Measurements from ENCODE around the gene ROPN1L.

ROPN1L gene

DNA sequence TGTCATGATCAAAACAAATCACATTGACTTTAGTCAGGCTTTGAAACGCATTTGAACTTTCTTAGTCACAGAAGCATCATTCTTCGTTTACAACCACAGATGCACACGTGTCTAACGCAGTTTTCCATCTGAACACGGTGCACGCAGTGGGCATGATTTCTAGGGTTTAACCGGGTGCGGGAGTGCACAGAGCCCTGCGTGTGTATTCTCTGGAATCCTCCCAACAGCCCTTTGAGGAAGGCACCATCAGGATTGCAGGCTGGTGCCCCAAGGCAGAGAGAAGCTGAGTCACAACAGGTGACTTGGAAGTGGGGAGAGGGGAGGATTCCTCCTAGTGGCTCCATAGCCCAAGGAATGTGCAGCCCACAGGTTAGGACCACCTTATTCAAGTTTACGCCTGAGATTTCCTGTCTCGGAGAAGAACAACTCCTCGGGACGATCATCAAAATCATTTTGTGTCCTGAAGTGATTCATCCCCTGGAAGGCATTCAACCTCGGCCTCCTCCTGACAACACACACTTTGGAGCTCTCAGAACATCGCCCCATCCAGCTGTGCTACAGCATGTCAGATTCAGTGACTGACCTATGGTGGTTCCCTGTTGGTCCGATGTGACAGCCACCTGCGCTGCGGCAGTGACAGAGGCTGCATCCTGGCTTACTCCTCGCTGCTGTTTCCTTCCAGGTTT lies 13.1 kb downstream of the ROPN1L start:
- DNase-seq, result no peak

GRCh38 chr5:10455277-10455670 lies 13.6 kb downstream of the ROPN1L start:
- in situ Hi-C loops (cut with MboI; ENCODE audit: low pct_unique_long_range_greater_than_20kb, low sequenced_read_pairs), result loop anchor here (25.0 kb wide), 1 partner anchor 182 kb away; no protein-coding TSS in a partner anchor
- no peak for DNase-seq

More for the DNA sequence above, 13.1 kb downstream of the ROPN1L start:
- in situ Hi-C loops (cut with MboI; ENCODE audit: low pct_unique_long_range_greater_than_20kb, low sequenced_read_pairs), result loop anchor here (25.0 kb wide), 1 partner anchor 183 kb away; no protein-coding TSS in a partner anchor

GRCh38 chr5:10456583-10457420 lies 15.1 kb downstream of the ROPN1L start:
- no peak for DNase-seq
- in situ Hi-C loops (cut with MboI; ENCODE audit: low pct_unique_long_range_greater_than_20kb, low sequenced_read_pairs), result loop anchor here (25.0 kb wide), 1 partner anchor 180 kb away; no protein-coding TSS in a partner anchor

DNA sequence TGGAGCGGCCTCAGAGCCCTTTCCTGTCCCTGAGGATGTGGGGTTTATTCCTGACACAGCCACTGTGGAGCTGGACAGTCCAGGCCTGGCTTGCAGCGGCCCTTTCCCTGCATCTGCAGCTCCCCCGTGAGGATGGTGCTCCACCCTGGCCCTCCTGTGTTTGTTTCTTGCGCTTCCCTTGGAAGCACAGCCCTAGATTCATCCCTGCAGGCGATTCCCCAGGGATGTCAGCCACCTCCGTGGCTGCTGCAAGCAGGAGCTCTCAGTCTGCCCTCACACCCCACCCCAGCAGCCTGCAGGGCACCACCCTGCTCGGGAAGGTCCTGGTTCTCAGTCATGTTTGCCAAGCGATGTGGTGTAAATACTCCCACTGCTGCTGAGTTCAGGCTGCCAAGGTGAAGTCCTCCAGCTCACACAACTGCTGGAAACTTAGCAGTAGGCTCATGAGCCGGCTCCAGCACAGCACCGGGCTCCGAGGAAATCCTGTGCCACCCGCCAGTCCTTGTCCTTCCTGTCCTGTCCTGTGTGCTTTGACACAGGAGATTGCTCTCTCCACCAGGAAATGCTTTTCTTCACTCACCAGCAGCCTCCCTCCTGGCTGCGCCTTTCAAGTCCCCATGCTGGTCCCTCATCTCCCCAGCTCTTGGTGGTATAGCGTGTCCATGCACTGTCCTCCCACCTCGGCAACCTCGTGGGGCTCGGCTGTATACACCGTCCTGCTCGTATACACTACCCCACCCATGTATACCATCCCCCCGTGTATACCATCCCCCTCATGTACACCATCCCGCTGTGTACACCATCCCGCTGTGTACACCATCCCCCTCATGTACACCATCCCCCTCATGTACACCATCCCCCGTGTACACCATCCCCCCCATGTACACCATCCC lies 16.2 kb downstream of the ROPN1L start:
- in situ Hi-C loops (cut with MboI; ENCODE audit: low pct_unique_long_range_greater_than_20kb, low sequenced_read_pairs), result loop anchor here (25.0 kb wide), 1 partner anchor 179 kb away; no protein-coding TSS in a partner anchor
- no peak for DNase-seq

DNA sequence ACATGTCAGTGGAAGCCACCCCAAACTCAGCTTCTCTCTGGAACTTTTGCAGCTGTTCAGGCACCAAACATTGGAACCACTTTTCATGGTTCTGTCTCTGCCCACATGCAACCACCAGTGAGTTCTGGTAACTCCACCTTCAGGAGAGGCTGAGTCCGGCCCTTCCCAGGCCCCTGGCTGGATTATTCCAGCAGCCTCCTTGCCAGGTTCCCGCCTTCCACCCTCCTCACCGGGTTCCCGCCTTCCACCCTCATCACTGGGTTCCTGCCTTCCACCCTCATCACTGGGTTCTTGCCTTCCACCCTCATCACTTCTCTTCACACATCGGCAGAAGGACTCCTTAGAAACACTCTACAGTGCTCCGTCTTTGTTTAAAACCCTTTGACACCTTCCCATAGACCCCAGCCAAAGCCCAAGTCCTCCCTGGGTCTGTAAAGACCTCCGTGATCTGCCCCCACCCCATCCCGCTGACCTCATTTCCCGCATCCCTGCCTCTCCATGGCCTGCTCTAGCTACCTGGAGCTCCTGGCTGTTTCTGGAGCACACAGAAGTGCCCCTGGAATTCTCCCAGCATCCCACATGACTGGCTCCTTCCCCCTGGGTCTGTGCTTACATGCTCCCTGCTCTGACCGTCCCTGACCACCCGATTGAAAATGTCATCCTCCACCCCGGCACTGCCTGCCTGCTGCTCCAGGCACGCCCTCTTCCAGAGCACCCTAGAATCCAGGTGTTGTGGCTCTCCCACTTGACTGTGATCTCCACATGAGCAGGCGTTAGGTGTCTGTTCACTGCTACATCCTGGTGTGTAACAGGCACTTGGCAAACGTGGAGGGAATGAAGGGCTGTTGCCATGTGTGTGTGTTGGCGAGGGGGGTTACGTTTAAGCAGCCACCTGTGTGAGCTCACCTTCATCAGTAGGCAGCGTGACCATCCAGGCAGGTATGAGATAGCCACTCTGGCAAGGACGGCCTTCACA lies 17.7 kb downstream of the ROPN1L start:
- in situ Hi-C loops (cut with MboI; ENCODE audit: low pct_unique_long_range_greater_than_20kb, low sequenced_read_pairs), result loop anchor here (25.0 kb wide), 1 partner anchor 178 kb away; no protein-coding TSS in a partner anchor

DNA sequence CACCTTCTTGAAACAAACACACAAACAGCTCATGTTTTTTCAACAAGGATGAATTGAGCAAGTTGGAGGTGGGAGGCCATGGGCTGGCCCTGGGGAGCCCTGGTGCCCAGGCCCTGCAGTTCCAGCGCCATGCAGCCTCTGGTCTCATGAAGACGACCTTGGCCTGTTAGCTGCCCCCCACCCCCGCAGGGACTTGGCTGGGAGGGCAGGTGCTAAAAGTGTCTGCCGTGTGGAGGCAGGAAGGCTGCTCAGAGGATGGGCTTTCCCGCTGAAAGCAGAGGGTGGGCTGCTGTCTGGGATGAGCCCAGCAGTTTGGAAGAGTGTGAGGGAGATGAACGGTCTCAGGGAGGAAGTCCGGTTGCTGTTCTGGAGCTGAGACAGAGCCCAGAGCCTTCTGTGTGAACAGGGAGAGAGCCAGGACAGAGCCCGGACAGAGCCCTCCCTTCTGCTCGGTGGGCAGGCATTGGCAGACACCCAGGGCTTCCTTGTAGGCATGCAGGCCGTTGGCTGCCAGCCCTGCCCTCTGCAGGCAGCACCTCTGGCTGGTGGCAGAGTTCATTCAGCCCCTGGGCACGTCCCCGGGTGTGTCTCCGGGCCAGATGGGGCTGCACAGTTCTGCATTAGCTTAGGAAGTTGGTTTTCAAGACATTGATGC lies 18.7 kb downstream of the ROPN1L start:
- DNase-seq, result no peak
- in situ Hi-C loops (cut with MboI; ENCODE audit: low pct_unique_long_range_greater_than_20kb, low sequenced_read_pairs), result loop anchor here (25.0 kb wide), 1 partner anchor 177 kb away; no protein-coding TSS in a partner anchor

More for the DNA sequence above, 17.7 kb downstream of the ROPN1L start:
- no peak for DNase-seq

GRCh38 chr5:10461041-10461440 lies 19.4 kb downstream of the ROPN1L start:
- in situ Hi-C loops (cut with MboI; ENCODE audit: low pct_unique_long_range_greater_than_20kb, low sequenced_read_pairs), result loop anchor here (25.0 kb wide), 1 partner anchor 176 kb away; no protein-coding TSS in a partner anchor
- no peak for DNase-seq

GRCh38 chr5:10461904-10462555 lies 20.4 kb downstream of the ROPN1L start:
- in situ Hi-C loops (cut with MboI; ENCODE audit: low pct_unique_long_range_greater_than_20kb, low sequenced_read_pairs), result loop anchor here (25.0 kb wide), 1 partner anchor 175 kb away; no protein-coding TSS in a partner anchor
- no peak for DNase-seq

DNA sequence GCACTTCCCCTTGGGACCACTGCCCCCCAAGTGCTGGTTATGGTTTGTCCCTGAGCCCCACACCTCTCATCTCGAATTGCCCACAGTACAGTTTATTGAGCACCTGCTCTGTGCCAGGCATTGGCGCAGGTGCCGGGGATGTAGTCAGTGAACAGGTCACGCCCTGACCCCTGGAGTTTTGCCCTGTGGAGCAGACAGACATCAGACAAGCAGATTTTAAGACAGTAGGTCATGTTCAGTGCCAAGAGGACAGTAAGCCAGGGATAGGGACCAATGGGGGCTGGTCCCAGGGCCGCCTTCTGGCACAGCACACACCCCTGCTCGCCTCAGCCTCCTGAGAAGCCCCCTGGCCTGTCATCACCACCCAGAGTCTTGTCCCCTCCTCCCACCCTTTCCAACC lies 21.9 kb downstream of the ROPN1L start:
- no peak for DNase-seq
- in situ Hi-C loops (cut with MboI; ENCODE audit: low pct_unique_long_range_greater_than_20kb, low sequenced_read_pairs), result loop anchor here (25.0 kb wide), 1 partner anchor 174 kb away; no protein-coding TSS in a partner anchor

- no peak for DNase-seq
- in situ Hi-C loops (cut with MboI; ENCODE audit: low pct_unique_long_range_greater_than_20kb, low sequenced_read_pairs), result loop anchor here (25.0 kb wide), 1 partner anchor 173 kb away; no protein-coding TSS in a partner anchor
These were observed 22.5 kb downstream of the ROPN1L start for GRCh38 chr5:10464173-10464572.

GRCh38 chr5:10465726-10466125 lies 24.0 kb downstream of the ROPN1L start:
- no peak for DNase-seq
- in situ Hi-C loops (cut with MboI; ENCODE audit: low pct_unique_long_range_greater_than_20kb, low sequenced_read_pairs), result loop anchor here (25.0 kb wide), 1 partner anchor 172 kb away; no protein-coding TSS in a partner anchor

- DNase-seq, result peak; percentile 61
- in situ Hi-C loops (cut with MboI; ENCODE audit: low pct_unique_long_range_greater_than_20kb, low sequenced_read_pairs), result loop anchor here (25.0 kb wide), 1 partner anchor 171 kb away; no protein-coding TSS in a partner anchor
These were observed 24.9 kb downstream of the ROPN1L start for GRCh38 chr5:10466446-10467073.

DNA sequence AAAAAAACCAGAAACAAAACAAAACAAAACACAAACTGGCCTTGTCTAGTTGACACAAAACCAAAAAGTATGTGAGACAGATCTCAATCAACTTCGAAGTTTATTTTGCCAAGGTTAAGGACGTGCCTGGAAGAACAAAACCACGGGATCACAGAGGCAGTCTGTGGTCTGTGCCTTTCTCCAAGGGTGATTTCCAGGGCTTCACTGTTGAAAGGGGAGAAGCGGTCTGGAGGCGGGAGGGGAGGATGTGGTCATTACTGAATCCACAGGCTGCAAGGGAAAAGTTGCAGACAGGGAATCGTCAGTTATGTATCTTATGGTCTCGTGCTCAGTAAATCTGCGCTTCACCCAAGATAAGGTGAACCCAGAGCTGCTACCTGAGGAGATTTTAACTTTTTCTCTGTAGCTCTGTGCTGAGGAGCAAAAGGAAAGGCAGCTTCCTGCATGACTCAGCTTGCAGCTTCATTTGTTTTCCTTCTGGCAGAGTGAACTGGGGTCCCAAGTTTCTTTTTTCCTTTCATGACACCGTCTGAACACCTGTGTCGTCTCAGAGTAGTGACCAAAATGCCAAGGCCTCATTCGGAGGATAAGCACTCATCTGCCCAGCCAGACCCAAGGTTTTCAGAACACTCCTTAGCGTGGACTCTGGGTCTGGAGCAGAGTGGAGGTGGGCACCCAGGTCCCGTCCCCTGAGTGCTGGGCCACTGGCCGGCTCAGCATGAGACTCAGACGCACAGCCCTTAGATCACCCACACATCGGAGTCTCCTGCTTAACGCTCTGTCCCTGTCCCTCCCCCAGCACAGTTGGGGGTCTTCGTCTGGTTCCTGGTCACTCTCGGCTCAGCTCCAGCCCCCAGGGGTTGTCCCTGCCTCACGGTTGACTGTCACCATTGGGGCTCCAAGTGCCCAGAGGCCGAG lies 25.9 kb downstream of the ROPN1L start:
- in situ Hi-C loops (cut with MboI; ENCODE audit: low pct_unique_long_range_greater_than_20kb, low sequenced_read_pairs), result loop anchor here (25.0 kb wide), 1 partner anchor 170 kb away; no protein-coding TSS in a partner anchor
- DNase-seq, result peak; percentile 33

DNA sequence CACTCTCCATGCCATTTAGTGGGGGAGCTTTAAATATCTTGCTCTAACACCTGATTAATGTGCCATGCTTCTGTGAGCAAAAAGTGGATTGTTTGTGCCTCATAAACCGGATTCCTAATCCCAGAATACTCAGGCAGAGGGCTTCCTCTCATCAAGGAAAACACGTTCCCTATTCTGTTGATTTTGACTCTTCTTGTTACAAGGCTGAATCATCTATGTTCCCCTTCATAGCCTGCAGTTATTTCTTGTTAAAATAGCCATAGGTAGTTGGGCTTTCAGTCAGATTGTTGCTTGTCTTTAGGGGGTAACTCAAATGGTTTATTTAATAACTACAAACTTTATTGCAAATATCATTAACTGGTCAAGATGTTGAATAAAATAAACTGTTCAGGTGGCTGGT lies 26.6 kb downstream of the ROPN1L start:
- in situ Hi-C loops (cut with MboI; ENCODE audit: low pct_unique_long_range_greater_than_20kb, low sequenced_read_pairs), result loop anchor here (25.0 kb wide), 1 partner anchor 169 kb away; no protein-coding TSS in a partner anchor
- DNase-seq, result no peak

Measured in KBM-7 (cell line).